NCI-H526 treated with DMSO at 0.1 percent for 48 hours (cell line): ENCODE data around the gene ALCAM.
"Not testable (repeated sequence)": the region's sequence is repeated elsewhere in the genome, so short reads cannot be mapped to it uniquely, and the experiment has no call there.

Experiments
- DNase-seq: peaks from one replicate; lab custom pipeline; 2025; lab: John Stamatoyannopoulos, UW

The ALCAM gene

DNA sequence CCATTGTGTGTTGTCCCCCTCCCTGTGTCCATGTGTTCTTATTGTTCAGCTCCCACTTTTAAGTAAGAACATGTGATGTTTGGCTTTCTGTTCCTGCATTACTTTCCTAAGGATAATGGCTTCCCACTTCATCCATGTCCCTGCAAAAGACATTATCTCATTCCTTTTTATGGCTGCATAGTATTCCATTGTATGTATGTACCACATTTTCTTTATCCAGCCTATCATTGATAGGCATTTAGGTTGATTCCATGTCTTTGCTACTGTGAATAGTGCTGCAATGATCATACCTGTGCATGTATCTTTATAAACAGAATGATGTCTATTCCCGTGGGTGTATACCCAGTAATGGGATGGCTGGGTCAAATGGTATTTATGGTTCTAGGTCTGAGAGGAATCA is 23.1 kb downstream of the ALCAM start:
- not testable (repeated sequence) for DNase-seq

DNA sequence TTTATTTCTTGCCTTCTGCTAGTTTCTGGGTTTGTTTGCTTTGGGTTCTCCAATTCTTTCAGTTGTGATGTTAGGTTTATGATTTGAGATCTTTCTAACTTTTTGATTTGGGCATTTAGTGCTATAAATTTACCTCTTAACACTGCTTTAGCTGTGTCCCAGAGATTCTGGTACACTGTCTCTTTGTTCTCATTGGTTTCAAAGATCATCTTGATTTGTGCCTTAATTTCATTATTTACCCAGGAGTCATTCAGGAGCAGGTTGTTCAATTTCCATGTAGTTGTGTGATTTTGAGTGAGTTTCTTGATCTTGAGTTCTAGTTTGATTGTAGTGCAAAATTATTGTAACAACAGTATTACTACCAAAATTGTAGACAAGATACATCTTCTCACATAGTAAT is 25.9 kb downstream of the ALCAM start:
- not testable (repeated sequence) for DNase-seq

DNA sequence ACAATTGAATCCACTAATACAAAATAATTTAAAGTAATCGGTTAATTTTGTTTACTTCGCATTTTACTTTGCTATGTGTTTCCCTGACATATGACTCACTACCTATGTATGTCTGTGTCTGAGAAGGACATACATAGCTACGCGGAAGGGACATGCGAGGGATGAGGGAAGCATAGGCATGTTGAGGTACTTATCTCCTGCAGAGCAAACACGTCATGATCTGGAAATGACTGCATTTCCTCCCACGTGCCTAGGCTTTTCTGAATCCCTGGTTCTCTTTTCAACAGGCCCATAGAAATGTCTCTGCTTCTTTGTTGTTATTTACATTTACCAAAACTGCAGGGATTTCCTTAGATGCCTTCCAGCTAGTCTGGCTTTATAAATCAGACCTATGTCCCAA is 27.5 kb downstream of the ALCAM start:
- no peak for DNase-seq

DNA sequence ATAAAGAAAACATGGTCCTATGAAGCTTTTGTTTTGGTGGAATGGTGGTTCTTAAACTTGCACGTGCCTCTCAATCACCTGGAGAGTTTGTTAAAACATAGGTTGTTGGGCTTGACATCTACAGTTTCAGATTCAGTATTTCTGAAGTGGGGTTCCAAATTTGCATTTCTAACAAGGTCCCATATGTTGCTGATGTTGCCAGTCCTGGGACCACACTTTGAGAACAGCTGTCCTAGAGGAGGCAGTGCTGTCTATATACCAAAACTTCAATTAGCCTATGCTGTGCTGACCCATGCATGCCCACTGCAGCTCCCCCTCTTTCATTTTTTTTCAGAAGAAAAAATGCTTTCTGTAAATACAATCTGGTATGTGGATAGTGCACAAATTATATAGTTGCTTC is 31.3 kb downstream of the ALCAM start:
- no peak for DNase-seq

DNA sequence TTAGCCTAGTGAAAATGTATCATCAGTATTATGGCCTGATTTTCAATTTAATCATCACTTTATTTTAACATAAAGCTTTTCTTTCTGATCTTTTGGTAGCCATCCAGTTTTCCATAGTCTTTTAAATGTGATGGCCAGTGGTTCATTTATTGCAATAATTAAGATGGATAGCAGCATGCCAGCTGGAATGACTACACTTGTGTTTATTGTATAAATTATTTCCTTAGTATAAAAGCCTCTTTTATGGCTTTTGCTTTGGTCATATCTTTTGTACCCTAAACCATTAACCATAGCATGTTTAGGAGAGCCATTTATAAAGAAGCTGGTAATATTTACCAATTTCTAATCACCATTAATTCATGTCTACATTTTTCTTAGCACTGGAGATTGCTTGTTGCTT is 31.7 kb downstream of the ALCAM start:
- DNase-seq = no peak

DNA sequence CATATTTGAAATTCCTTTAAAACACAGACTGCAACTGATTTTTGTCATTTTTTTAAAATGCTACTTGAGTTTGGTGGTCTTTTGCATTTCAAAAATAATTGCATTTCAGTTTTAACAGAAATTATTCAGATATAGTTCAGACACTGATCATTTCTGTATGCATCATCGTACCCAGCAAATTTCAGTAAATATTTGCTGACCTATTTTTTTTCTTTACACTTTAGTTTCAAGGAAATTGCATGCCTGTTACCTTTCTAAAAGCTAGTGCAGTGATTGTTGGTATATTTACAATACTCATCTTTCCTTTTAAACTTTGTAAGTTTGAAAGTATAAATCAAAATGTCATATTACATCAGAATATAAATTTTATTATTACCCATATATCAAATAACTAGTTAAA is 32.4 kb downstream of the ALCAM start:
- DNase-seq = no peak

DNA sequence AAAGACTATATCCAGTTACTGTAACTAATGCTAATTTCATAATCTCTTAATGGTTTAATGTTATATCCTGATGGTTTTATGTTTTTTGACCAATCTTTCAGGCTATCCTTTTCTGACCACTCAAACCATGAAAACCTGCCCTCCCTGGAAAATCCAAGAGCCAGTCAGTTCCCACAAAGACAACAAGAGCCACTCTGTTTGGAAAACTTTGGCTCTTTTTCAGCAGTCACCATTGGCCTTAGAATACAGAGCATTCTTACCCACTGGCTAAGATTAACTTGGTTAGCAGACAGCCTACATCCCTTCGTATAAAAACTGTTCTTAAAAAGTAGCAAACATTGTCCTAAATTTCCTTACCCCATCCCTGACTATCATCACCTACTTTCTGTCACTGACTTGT is 32.9 kb downstream of the ALCAM start:
- DNase-seq = no peak

DNA sequence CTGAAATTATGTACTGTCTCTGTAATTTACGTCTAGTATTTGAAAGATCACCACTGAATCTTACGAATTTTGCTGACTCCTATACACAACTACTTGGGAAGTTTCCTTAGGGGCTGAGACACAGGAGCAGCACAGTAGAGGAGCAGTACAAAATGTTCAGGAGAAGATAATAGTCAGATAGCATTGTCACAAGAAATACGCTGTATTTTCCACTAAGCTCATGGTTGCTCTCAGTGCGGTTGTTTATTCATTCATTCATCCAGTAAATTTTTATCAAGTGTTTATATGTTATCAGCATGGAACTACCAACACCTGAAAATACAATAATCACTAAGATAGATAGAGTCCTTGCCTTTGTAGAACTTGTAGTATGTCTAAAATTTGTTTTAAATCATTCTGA is 34.5 kb downstream of the ALCAM start:
- no peak for DNase-seq

DNA sequence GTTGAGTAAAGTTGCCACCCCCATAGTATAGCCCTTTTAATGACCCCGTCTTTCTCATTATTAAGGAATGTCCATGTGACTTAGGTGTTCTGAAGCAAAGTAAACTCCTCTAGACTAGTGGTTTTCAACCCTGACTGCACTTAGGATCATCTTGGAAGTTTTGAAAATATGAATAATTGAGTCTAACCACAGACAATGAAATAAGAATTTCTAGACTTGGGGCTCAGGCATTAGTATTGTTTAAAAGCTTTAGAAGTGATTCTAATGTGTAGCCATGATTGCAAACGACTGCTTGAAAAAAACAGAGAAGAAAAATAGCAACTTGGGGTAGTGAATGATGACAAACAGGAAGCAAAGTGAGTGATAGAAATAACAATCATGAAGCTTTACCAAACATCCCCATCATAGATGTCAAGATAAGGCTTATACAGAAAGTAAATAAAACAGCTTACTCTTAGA is 35.0 kb downstream of the ALCAM start:
- DNase-seq = no peak

DNA sequence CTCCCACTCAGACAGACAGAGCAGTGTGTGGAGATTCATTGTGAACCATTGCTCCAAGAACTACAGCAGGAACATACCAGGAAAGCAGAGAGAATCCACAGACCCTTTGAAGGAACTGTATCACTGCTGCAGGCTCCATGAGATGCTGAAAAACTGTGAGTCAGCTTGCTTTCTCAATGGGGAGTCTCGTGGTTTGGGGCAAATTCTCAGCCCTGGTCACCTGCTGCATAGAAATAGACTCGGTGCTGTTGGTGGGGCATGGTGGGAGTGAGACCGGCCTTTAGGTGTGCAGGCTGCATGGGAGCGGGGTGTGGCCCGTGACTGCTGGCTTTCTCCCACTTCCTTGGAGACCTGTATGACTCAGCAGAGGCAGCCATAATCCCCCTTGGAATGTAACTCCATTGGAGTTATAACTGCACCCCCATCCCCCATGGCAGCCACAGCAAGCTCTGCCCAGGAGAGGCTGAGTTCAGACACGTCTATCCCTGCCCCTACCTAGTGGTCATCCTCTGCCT is 35.6 kb downstream of the ALCAM start:
- no peak for DNase-seq

DNA sequence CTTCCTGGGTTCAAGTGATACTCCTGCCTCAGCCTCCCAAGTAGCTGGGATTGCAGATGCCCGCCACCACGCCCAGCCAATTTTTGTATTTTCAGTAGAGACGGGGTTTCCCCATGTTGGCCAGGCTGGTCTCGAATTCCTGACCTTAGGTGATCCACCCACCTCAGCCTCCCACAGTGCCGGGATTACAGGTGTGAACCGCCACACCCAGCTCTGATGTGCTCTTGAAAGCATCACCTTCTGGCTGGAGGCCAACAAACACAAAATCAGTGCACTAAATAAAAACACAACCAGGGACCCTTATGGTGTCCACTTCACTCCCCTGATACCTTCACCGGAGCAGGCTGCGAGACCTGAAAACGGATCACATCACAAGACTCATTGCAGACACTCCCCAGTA is 36.3 kb downstream of the ALCAM start:
- not testable (repeated sequence) for DNase-seq

DNA sequence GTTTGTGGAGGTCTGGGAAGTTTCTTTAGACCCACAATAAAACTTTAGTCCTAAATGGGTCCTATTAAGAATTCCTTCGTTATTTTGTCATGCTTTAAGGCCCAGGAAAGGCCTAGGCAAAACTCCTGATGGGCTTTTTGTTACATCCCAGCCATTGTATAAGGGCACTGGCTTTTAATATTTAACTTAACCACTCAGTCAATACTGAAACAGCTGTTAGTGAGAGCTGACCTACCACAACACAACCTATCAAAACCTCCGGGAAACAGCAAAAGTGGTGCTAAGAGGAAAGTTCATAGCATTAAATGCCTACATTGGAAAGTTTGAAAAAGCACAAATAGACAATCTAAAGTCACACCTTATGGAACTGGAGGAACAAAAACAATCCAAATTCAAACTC is 39.6 kb downstream of the ALCAM start:
- no peak for DNase-seq

DNA sequence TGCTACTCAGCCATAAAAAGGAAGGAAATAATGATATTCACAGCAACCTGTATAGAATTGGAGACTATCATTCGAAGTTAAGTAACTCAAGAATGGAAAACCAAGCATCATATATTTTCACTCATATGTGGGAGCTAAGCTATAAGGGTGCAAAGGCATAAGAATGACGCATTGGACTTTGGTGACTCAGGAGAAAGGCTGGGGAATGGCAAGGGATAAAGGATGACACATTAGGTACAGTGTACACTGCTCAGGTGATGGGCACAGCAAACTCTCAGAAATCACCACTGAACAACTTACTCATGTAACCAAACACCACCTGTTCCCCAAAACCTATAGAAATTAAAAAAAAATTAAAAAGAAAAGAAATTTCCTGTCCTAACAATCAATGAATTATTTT is 42.7 kb downstream of the ALCAM start:
- no peak for DNase-seq

DNA sequence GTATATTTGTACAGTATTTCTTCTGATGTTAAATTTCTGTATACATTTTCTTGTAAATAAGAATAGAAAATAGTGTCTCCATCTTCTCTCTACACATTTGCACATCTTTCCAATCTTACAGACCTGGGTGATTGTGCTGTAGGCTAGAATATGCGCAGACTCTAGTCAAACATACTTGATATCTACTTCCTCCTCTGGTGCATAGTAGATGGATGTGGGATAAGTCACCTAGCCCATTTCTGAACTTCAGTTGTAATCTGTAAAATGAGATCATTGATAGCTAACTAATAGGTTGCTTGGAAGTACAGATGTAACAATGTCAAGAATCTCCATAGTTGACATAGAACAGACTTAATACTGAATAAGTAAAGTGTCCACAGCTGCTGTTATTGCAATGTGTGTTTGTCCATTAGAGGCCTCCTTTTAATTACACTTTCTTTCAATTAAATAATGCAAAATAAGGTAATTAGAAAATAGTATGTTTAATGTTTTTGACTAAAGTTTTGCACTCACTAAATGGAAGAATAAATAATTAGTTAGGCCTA is 46.7 kb downstream of the ALCAM start:
- DNase-seq = no peak

DNA sequence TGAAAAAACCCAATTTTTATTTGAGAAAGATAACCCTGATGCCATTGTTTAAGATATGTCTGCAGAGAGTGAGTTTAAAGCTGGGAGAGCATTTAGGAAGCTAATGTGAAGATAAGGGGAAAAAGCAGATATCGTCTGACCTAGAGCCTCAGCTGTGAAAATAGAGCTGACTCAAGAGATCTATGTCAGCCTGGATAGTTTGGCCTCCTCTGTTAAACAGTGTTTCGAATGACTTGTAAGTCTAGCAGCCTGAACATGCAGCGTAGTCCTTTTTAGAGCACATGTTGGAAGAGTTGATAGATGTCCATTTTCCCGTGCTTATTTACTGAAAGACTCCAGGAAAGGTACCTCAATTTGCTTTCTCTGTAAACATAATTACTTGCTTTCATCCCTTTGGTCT is 48.1 kb downstream of the ALCAM start:
- DNase-seq = no peak

DNA sequence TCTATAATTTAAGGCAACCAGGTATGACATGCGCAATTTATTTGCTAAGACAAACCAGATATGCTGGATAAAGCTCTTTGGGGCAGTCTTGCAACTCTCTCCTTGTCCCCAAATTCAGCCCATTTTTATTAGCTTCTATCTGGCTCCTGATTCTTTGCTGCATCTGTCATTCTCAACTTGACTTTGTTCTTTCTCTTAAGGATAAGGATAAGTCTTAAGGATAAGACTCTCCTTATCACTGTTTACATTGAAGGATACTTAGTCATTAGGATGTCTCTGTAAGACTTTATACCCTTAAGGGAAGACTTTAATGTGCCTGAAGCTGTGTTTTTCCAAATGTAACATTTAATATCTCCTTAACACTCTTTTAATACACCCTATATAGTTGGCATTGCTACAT is 49.2 kb downstream of the ALCAM start:
- DNase-seq = no peak

DNA sequence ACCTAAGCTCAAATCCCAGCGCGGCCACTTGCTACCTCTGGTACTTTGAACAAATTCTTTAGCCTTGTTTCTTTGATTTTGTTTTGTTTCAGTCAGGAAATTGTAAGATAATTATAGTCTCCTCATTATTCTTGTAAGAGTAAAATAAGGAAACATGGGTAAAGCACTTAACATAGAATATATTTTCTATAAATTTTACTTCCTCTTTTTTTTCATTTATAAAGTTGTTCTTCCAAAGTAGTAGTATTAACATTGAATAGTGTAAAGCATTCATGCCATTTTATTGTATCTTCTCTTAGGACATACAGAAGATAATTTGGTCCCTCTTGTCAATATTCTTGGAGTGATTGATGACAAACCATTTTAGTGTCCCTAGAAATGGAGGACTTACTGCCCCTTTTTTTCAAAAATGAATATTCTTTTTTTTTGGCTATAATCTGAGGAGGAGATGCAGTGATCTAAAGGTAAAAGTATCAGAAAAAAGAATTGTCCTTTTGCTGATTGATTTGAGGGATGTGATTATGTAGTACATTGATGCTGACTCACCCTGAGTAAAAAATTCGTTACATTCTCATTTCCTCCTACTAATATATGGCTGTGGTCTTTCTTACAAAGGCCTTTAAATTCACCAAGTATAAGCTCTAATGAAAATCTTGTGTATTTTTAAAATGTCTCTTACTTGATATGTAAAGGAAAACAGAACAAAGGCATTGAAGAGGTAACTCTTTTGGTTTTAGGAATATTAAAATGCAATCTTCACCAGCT is 51.0 kb downstream of the ALCAM start:
- DNase-seq = no peak

DNA sequence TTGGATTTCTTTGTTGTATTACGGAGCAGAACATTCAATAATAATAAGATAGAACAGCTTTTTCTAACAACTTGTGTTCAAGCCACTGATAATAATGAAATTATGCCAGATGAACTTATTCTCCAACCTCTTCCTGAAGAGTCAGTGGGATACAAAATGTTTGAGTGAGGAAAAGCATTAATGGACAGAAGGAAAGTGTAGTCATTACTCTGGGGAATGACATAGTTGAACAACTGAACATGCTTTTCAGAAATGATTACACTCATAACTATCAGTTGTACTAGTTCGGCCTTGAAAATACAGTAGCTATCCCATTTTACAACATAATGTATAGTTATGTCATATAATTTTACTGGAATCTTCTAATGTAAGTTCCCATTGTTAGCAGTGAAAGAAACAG is 55.9 kb downstream of the ALCAM start:
- no peak for DNase-seq

DNA sequence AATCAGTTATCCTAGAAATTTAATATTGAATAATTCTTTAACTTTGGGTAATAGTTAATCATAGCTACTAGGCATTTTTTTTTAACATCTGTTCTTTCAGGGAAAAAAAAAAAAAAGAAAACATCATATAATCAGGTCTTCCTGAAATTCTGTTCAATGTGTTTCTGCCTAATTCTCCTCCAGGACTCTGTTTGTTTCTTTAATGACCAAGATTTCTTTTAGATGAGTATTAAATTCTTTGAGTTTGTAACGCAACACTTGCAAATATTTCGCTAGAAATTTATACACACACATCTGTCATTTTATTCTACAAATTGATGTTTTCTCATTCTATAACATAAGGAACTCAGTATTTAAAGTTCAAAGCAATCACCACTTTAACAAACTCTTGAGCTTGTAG is 56.7 kb downstream of the ALCAM start:
- no peak for DNase-seq

DNA sequence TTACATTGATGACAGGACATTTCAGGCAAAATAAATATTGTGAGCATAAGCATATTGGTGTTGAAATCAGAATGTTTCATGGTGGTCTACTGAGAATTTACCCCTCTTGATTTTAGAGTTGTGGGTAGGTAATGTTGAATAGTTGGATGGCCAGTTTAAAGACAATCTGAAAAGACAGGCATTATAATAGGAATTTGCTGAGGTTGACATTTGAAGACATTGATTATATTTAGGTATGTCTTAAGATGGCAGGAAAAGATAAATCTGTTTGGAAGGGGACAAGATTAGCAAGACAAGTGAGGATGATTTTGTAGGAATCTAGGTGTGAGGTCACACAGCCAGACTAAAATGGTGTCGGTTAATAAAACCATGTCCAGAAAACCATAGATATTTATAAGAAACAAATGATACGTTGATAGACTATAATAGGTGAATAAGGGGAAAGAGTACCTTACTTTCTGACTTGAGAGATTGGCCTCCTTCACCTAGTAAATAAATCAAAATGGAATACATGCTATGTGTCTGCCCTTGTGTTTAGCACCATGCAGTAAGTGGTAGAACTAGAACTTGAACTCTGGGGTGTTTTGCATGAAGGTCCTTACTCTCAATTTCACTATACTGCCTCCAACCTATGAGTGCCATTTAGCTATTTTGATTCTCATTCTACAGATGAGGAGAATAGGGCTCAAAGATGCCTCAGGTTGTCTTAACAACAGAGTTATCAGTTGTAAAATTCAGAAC is 57.9 kb downstream of the ALCAM start:
- no peak for DNase-seq

DNA sequence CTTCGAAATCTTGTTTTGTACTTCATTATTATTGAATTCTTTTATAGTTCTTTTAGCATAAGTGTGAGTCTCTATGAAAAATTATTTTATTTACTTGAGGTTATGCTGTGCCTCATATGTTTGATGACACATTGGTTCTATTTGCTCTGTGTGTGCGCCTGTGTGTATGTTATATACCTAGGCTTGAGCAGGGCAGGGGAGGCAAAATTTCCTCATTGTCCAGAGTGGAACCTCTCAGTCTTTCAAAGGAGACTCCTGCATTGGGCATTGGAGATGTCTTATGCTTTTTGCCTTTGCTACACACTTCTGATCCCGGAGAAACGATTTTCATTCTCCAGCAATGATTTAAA is 58.4 kb downstream of the ALCAM start:
- DNase-seq = no peak

DNA sequence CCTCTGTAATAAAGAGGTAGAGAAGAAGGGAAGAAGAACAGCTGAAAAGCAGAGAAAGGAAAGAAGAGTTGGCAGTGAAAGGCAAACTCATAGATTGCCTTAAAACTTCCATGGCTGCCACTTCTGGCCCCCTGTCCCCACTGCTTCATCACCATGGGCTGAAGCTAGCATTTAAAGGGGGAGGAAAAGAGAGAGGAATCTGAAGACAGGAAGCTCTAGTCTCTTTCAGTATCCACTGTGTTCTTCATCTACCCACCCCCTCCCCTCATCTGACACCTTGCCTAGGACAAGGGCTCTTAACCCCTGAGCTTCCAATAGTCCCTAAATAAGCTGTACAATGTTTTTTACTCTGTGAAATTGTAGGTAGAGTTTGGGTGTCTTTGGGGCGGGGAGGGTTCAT is 60.6 kb downstream of the ALCAM start:
- DNase-seq = no peak

DNA sequence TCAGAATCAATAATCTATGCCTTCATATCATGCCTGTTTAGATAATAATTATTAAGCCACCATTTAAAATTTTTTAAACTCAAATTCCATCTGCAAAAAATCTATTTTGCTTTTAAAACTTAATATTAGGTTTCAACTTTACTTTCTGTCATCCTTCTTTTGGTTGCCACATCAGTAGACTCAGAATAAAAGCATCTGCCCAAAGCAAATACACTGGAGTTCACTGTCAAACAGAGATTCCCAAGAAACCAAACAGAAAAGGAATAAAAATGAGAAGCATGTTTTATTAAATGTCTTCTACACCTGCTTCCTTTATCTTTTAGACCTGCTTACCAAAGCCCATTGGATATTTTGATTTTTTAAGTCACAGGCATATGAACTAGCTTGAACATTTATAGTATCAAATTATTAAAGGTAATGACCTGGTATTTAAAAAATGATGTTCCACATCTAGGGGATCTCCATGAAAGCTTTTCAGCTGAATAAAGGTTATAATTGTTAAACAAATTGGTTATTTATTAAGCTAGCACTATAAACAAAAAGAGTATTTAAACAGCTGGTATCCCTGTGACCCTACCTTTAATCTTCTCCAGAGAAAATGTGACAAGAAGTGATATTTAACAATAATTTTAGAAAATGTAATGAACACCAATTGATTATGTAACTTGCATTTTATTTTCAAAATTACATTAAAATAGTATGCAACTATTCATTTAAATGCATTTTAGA is 62.5 kb downstream of the ALCAM start:
- DNase-seq = no peak
